Measurements from ENCODE around the gene GEMIN7. TPM values are rescaled to one million over a fixed set of nuclear protein-coding genes. Genes with fewer than 3 reads are reported as not detected.

GEMIN7 gene
- total RNA-seq, 6 experiments from 2014 or later: 10.9 to 27.5 (median 14.0) TPM

DNA sequence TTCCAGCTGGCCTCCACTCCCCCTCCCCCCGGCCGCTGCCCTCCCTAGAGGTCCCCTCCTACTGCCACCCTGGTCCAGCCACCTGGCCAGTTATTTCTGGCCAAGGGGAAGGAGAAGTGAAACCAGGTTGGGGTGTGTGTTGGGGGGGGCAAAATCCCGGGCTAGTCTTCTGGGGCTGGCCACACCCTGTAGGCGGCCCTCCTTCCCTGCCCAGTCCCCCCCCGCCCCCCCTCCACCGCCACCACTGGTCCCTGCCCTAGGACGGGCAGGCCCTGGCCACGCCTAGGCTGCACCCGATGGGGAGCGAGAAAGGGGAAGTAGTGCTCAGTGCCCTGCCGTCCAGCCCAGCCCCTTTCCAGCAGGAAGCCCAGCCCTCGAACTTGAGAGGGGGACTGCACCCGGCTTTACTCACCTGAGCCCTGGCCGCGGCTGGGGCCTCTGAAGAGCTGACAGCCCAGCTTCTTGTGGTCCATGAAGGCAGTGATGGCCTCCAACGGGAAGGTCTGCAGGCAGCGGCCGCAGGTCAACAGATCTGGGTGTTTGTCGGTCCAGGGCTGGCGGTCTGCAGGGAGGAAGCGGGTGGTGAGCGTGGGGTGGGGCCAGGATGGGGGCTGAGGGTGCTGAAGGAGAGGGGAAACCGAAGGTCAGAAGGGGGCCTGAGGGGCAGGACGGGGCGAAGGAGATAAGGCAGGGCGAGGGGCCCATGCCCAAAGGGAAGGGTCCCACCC, 3.6 kb upstream of the GEMIN7 start:
- intact Hi-C loops (cut with DNase I): no loop called here
- ATAC-seq: peak; percentile 30 to 54 (median 46)
- peaks cover 0 to 25% (median 3%) of the 10 kb centered on the region in 4 donors for H3K4me1 ChIP-seq

GRCh38 chr19:45076029-45076850, 2.8 kb upstream of the GEMIN7 start, which contains the start of gene ZNF296:
TSS of gene ZNF296 (minus strand) at chr19:45076478. CDS start at chr19:45076373, 105 bp downstream.
- no peaks in the 10 kb centered on the region for H3K9me3 ChIP-seq
- intact Hi-C loops (cut with DNase I): no loop called here
- H3K36me3 ChIP-seq: peaks cover 0 to 5% (median 0%) of the 10 kb centered on the region in 4 donors
- peaks cover 0 to 29% (median 5%) of the 10 kb centered on the region in 4 donors for H3K4me1 ChIP-seq
- DNase-seq (peak; percentile 83 to 90 (median 90)), ATAC-seq (peak; percentile 75 to 88 (median 84))
- peak; percentile 46 for TF ChIP-seq POLR2A (IDR thresholded peaks at IDR 0.05)
- TF ChIP-seq, protein P1, sequence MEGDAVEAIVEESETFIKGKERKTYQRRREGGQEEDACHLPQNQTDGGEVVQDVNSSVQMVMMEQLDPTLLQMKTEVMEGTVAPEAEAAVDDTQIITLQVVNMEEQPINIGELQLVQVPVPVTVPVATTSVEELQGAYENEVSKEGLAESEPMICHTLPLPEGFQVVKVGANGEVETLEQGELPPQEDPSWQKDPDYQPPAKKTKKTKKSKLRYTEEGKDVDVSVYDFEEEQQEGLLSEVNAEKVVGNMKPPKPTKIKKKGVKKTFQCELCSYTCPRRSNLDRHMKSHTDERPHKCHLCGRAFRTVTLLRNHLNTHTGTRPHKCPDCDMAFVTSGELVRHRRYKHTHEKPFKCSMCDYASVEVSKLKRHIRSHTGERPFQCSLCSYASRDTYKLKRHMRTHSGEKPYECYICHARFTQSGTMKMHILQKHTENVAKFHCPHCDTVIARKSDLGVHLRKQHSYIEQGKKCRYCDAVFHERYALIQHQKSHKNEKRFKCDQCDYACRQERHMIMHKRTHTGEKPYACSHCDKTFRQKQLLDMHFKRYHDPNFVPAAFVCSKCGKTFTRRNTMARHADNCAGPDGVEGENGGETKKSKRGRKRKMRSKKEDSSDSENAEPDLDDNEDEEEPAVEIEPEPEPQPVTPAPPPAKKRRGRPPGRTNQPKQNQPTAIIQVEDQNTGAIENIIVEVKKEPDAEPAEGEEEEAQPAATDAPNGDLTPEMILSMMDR (IDR thresholded peaks at IDR 0.05): no peak
- 5% methylated on average over 8 of the region's 81 CpGs for WGBS (ENCODE audit: insufficient coverage, low coverage, low lambda C conversion rate, missing lambda C conversion rate)
- peak within 1 kb of the TSS; percentile 24 to 56 (median 38) for H3K4me3 ChIP-seq
- no peaks in the 10 kb centered on the region for H3K27me3 ChIP-seq
- H3K27ac ChIP-seq: peak within 1 kb of the TSS in 1 of 3 donors; percentile 29

More for the DNA sequence above, 3.6 kb upstream of the GEMIN7 start:
- H3K27me3 ChIP-seq: no peaks in the 10 kb centered on the region
- TF ChIP-seq POLR2A (IDR thresholded peaks at IDR 0.05): no peak
- TF ChIP-seq, protein P1 (IDR thresholded peaks at IDR 0.05): no peak
- DNase-seq: peak; percentile 70 to 87 (median 76)
- peak overlapping the region in 1 of 3 donors; percentile 29 for H3K27ac ChIP-seq
- no peaks in the 10 kb centered on the region for H3K9me3 ChIP-seq
- H3K36me3 ChIP-seq: peaks cover 0 to 10% (median 3%) of the 10 kb centered on the region in 4 donors
- WGBS (ENCODE audit: insufficient coverage, low coverage, low lambda C conversion rate, missing lambda C conversion rate): 23% methylated on average over 14 of the region's 26 CpGs
- peak overlapping the region; percentile 24 to 56 (median 38) for H3K4me3 ChIP-seq

DNA sequence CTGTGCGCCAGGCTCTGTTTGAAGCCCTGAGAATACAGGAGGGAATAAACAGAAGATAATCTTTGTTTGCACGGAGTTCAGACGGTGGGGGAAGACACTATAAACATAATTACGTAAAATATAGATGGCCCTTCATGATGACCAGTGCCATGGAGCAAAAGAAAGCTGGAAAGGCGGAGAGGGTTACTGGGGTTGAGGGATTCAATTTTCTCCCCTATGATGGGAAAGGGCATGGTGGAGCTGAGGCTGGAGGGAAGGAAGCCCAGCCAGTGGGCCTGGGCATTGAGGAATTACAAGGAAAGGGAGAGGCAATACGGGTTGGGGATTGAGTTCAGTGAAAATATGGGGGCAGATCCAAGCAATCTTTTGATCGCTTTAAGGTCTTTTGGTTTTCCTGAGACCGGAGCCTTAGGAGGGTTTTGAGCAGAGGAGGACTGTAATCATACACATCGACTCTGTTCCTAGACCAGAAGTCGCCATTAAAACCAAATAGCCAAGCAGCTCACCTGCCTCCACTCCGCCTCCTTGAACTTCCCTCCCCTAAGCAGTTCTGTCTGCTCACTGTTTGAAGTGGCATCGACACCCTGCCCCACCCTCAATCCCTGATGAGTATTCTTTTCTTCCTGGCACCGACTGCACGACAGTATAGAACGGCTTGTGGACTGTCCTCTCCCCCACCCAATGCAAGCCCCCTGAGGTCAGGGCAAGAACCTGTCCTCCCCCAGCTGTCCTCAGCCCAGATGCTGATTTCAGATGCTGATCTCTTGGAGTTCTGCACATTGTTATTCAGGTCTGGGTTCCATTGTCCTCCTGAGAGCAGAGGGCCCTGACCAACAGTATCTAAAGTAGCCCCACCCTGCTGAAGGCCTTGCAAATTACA, 2.0 kb upstream of the GEMIN7 start:
- H3K4me3 ChIP-seq: peak overlapping the region in 2 of 3 donors; percentile 24 to 56

More for the DNA sequence above, 2.0 kb upstream of the GEMIN7 start:
- no peak for TF ChIP-seq POLR2A (IDR thresholded peaks at IDR 0.05)
- TF ChIP-seq, protein P1 (IDR thresholded peaks at IDR 0.05): no peak
- 70% methylated on average over 9 of the region's 15 CpGs for WGBS (ENCODE audit: insufficient coverage, low coverage, low lambda C conversion rate, missing lambda C conversion rate)
- no peak for DNase-seq
- Histone ChIP-seq H3K27me3 (no peaks in the 10 kb centered on the region), H3K27ac (no peak overlapping the region), H3K4me1 (peaks cover 0 to 29% (median 5%) of the 10 kb centered on the region in 4 donors), H3K9me3 (no peaks in the 10 kb centered on the region), H3K36me3 (no peaks in the 10 kb centered on the region)
- intact Hi-C loops (cut with DNase I): no loop called here
- ATAC-seq: no peak
